HFFc6 (cell line): Measurements from ENCODE around the gene FAAH. TPM values are rescaled to one million over a fixed set of nuclear protein-coding genes. Genes with fewer than 3 reads are reported as not detected.

Experiments
- DNase-seq: peaks from one replicate; pipeline ENCODE4 v3.0.0-alpha.2; 2018
- H3K27ac Mint-ChIP-seq: 2 replicates; pipeline ENCODE4 v1.8.0; 2020; ENCODE audit warnings: mild to moderate bottlenecking, mixed read lengths
- H3K27me3 Mint-ChIP-seq: 2 replicates; pipeline ENCODE4 v1.8.0; 2021; ENCODE audit warnings: mild to moderate bottlenecking, moderate library complexity, mixed read lengths; ENCODE audit not compliant: insufficient read depth
- H3K36me3 Mint-ChIP-seq: 2 replicates; pipeline ENCODE4 v1.8.0; 2021; ENCODE audit warnings: low read depth, mixed read lengths
- H3K4me1 Mint-ChIP-seq: 2 replicates; pipeline ENCODE4 v1.8.0; 2020; ENCODE audit warnings: low read depth, mixed read lengths
- H3K4me3 Mint-ChIP-seq: 2 replicates; pipeline ENCODE4 v1.8.0; 2020; ENCODE audit warnings: mild to moderate bottlenecking, moderate library complexity, mixed read lengths
- H3K9me3 Mint-ChIP-seq: 2 replicates; pipeline ENCODE4 v1.8.0; 2020; ENCODE audit warnings: mild to moderate bottlenecking, mixed read lengths
- total RNA-seq, 6 experiments: library from RNA; stranded (reverse); fragmentation: NEBNext Ultra II Directional; extraction: Animal tissue kit (Norgen Biotek cat#: 25700); gene quantifications; 2 replicates in 1 of 6; 3 replicates in 5 of 6; pipeline ENCODE4 v1.2.3, GENCODE V29; 2021
- TF ChIP-seq, protein P1 (sequence below): fragments of 200-600 bp; sonication (generic); IDR thresholded peaks from 2 replicates; pipeline ENCODE4 v1.5.0; 2021; ENCODE audit warnings: antibody characterized with exemption, mild to moderate bottlenecking

The FAAH gene
- total RNA-seq, 6 experiments from 2014 or later: 0.17 to 0.75 (median 0.21) TPM

DNA sequence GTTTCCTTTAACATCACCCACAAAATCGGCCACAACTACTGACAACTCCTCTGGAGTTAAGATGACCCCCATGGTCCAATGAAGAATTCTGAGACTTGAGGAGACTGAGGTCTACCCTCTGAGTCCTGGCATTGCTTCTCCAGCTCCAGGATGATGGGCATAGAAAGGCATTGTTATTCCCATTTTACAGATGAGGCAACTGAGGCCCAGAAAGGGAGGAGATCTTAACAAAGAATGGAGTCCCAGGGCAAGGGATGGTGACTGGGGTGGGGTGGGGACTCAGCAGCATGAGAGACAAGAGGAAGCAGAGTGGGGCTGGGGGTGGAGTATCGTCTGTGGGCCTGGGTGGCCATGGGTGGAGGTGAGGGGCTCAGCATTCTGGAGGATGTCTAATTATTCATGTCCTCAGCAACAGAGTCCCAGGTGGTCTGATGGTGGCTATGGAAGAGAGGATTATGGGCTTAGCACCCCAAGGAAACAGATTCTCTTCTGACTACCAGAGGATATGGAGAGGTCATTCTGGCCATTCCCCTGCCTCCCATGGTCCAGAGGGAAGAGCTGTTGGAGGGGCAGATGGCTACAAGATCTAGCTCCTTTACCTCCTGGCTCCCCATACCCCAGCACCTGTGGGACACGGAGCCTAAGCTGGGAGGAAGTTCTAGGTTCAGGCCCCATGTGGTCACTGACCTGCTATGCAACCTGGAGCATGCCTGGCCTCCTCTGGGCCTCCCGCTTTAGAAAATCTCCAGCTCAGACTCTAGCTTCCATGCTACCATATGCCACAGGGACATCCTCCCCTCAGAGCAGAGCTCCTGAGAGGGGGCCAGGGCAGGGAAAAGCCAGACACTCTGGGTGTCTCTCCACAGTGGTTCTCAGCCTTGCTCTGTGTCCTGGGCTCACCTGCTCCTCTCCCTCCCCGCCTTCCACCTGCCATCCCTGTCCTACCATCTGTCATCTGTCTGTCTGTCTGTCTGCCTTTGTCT lies 58.1 kb downstream of the FAAH start:
- peaks cover 68% of the 10 kb centered on the region for H3K27me3 Mint-ChIP-seq
- H3K4me3 Mint-ChIP-seq: no peak overlapping the region
- H3K4me1 Mint-ChIP-seq: no peaks in the 10 kb centered on the region
- no peaks in the 10 kb centered on the region for H3K9me3 Mint-ChIP-seq
- no peak for DNase-seq
- TF ChIP-seq, protein P1, sequence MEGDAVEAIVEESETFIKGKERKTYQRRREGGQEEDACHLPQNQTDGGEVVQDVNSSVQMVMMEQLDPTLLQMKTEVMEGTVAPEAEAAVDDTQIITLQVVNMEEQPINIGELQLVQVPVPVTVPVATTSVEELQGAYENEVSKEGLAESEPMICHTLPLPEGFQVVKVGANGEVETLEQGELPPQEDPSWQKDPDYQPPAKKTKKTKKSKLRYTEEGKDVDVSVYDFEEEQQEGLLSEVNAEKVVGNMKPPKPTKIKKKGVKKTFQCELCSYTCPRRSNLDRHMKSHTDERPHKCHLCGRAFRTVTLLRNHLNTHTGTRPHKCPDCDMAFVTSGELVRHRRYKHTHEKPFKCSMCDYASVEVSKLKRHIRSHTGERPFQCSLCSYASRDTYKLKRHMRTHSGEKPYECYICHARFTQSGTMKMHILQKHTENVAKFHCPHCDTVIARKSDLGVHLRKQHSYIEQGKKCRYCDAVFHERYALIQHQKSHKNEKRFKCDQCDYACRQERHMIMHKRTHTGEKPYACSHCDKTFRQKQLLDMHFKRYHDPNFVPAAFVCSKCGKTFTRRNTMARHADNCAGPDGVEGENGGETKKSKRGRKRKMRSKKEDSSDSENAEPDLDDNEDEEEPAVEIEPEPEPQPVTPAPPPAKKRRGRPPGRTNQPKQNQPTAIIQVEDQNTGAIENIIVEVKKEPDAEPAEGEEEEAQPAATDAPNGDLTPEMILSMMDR: no peak
- H3K27ac Mint-ChIP-seq: no peak overlapping the region
- H3K36me3 Mint-ChIP-seq: no peaks in the 10 kb centered on the region

GRCh38 chr1:46452931-46453325 lies 58.8 kb downstream of the FAAH start:
- no peaks in the 10 kb centered on the region for H3K9me3 Mint-ChIP-seq
- peaks cover 68% of the 10 kb centered on the region for H3K27me3 Mint-ChIP-seq
- H3K4me3 Mint-ChIP-seq: no peak overlapping the region
- DNase-seq: no peak
- TF ChIP-seq, protein P1: no peak
- no peak overlapping the region for H3K27ac Mint-ChIP-seq
- no peaks in the 10 kb centered on the region for H3K4me1 Mint-ChIP-seq
- H3K36me3 Mint-ChIP-seq: no peaks in the 10 kb centered on the region

DNA sequence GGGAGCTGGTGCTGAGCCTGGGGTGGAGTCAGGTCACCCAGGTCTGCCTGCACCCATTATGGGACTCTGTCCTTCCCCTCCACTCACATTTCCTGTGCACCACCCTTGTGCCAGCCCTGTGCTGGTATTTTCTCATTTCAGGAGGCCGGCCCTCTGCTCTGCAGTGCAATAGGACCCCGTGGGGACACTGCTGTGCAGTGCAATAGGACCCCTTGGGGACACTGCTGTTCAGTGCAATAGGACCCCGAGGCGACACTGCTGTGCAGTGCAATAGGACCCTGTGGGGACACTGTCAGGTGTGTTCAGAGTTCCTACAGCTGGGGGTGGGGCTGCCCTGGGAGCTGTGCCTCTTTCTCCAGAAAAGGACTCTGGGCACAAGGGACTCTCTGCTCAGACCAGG lies 59.3 kb downstream of the FAAH start:
- Mint-ChIP-seq H3K4me1 (no peaks in the 10 kb centered on the region), H3K4me3 (no peak overlapping the region), H3K36me3 (no peaks in the 10 kb centered on the region), H3K27me3 (peaks cover 68% of the 10 kb centered on the region), H3K27ac (no peak overlapping the region), H3K9me3 (no peaks in the 10 kb centered on the region)
- TF ChIP-seq, protein P1: no peak
- no peak for DNase-seq

GRCh38 chr1:46455951-46456350 lies 61.8 kb downstream of the FAAH start:
- Mint-ChIP-seq H3K9me3 (no peaks in the 10 kb centered on the region), H3K27ac (no peak overlapping the region), H3K36me3 (no peaks in the 10 kb centered on the region), H3K27me3 (peaks cover 68% of the 10 kb centered on the region), H3K4me1 (no peaks in the 10 kb centered on the region), H3K4me3 (no peak overlapping the region)
- TF ChIP-seq, protein P1: no peak
- DNase-seq: no peak

- no peak for DNase-seq
- peaks cover 66% of the 10 kb centered on the region for H3K27me3 Mint-ChIP-seq
- no peaks in the 10 kb centered on the region for H3K9me3 Mint-ChIP-seq
- H3K4me1 Mint-ChIP-seq: no peaks in the 10 kb centered on the region
- no peak overlapping the region for H3K4me3 Mint-ChIP-seq
- no peaks in the 10 kb centered on the region for H3K36me3 Mint-ChIP-seq
- no peak overlapping the region for H3K27ac Mint-ChIP-seq
- TF ChIP-seq, protein P1: no peak
These were observed 62.4 kb downstream of the FAAH start for GRCh38 chr1:46456411-46456963.
